Measurements from ENCODE around the gene MSN.

Gene MSN

DNA sequence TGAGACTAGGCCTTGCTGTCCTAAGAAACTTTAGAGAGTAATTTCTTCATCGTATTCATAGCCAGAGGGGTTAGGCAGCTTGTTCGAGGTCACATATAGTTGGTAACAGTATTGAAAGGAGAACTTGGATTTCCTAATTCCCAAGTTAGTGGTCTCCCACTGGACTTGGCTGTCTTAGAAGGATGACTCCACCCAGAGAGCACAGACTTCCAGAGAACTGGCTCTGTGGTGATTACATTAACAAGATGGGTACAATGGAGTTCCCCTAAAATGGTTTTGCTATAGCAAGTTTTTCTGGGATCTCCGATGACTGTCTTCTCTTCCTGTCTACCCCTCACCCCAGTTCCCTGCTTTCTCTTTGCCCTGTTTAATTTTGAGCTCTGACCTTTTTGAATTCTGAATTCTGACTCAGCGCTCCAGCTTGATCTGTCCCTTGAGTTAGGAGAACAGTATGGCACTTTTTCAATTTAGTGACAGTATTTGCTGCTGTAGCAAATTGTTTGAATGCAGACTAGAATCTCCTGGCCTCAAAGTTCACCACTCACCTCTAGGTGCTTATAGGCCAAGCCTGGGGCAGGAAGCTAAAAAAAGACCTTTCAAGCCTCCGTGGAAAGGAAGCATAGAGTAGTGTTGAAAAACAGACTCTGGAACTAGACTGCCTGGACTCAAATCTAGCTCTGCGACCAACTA is 6.9 kb downstream of the MSN start:
- no peak for DNase-seq (ENCODE audit: low spot score)

- DNase-seq (ENCODE audit: low spot score), result no peak
Observed at GRCh38 chrX:65677954-65678469, 10.6 kb downstream of the MSN start.

DNA sequence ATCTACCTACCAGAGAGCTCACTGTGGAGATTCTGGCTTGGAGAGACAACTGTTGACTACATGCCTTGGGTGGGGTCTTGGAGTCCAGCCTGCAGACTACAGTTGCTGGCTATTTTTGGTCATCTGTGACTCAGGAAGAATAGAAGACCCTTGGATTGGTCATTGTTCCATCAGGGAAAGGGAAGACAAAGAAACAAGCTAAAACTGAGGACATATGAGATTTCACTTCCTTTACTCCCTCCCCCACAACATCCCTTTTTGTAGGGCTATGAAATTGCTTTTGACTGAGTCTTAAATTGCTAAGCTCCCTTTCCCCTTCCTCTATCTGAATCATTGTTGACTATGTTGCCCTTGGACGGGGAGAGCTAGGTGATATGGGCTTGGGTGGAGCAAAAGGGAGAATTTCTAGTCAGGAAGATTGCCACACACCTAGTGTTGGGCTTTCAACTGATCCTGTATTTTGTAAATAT is 11.7 kb downstream of the MSN start:
- DNase-seq (ENCODE audit: low spot score), result no peak

GRCh38 chrX:65681810-65682209 is 14.4 kb downstream of the MSN start:
- DNase-seq (ENCODE audit: low spot score), result no peak

- DNase-seq (ENCODE audit: low spot score), result no peak
Observed at GRCh38 chrX:65685112-65685511, 17.7 kb downstream of the MSN start.

GRCh38 chrX:65686236-65686635 is 18.8 kb downstream of the MSN start:
- no peak for DNase-seq (ENCODE audit: low spot score)

DNA sequence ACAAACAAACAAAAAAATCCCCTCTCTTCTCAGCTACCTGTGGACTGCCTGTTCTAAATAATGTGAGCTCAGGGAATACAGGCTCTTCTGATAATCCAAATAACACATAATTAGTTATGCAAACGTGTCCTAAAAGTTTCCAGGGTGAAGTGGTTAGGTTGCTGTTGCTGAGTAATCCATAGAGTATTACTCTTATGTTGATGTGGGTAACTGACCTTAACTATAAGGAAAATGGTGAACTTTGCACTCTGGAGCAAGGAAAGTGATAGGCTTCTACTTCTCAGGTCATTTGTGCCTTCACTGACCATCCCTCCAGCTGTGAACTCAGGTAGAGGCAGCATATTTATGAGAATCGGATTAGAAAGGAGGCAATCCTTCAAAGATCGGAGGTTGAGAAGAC is 19.9 kb downstream of the MSN start:
- no peak for DNase-seq (ENCODE audit: low spot score)

GRCh38 chrX:65688403-65688871 is 21.0 kb downstream of the MSN start:
- peak; percentile 36 for DNase-seq (ENCODE audit: low spot score)

GRCh38 chrX:65689377-65689776 is 21.9 kb downstream of the MSN start:
- DNase-seq (ENCODE audit: low spot score), result no peak

- no peak for DNase-seq (ENCODE audit: low spot score)
Observed at GRCh38 chrX:65690057-65690855, 22.8 kb downstream of the MSN start.

- peak; percentile 4 for DNase-seq (ENCODE audit: low spot score)
Observed at GRCh38 chrX:65695849-65696449, 28.5 kb downstream of the MSN start.

DNA sequence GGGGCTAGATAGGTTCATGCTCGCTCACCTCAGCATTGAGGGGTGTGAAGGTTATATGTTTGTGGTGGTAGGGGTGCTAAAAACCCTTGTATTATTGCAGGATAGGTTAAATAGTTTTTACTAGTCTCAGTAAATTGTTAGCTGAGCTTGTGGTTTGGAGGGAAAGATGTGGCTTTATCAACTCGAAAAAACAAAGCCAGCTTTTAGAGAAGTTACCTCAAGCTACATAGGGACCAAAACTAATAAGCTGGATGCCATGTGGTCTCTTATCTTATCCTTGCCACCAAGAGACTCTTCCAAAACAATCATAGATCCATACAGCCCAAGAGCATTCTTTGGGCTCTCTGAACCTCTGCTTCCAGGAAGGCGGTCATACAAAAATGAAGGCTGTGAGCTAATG is 29.2 kb downstream of the MSN start:
- DNase-seq (ENCODE audit: low spot score), result peak; percentile 21

- DNase-seq (ENCODE audit: low spot score), result no peak
Observed at GRCh38 chrX:65697211-65697641, 29.8 kb downstream of the MSN start.

DNA sequence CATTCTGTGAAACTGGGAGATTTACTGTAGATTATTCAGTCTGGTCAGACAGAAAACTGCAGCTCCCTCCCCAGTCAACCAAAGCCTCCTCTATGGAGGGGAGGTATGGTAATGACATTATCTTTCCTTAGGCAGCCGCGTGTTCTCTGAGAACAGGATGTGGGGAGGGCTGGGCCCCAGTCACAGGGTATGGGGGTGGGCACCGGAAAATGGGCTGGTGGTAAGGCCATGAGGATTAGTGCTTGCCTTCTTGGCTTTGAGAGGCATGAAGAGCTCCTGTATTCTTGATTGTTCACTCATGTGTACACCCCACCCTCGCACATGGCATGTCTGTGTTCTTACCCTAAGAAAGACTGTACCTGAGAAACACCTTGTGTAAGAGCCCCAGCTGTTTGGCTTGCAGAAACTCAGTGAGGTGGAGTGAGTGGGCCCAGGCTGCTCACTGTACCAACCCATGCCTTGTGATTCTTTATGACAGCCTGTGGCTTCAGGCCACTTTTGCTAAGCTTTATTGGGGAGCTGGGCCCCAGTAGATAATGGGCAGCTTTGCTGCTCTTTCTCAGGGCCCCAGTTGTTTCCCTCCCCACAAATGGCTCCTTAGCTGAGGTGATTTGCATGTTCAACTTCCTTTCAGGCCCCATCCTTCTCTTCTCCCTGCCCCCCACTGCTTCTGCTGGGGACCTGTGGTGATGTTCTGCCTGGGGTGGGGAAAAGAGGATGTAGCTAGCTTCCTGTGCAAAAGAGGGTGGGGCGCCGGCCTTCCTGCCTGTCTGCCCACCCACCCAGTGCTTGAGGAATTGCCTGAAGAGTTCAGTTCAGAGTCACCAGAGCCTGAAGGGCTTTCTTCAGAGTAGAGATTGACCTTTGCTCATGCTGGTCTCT is 30.7 kb downstream of the MSN start:
- DNase-seq (ENCODE audit: low spot score), result peak; percentile 72

- DNase-seq (ENCODE audit: low spot score), result no peak
Observed at GRCh38 chrX:65702956-65703355, 35.5 kb downstream of the MSN start.

DNA sequence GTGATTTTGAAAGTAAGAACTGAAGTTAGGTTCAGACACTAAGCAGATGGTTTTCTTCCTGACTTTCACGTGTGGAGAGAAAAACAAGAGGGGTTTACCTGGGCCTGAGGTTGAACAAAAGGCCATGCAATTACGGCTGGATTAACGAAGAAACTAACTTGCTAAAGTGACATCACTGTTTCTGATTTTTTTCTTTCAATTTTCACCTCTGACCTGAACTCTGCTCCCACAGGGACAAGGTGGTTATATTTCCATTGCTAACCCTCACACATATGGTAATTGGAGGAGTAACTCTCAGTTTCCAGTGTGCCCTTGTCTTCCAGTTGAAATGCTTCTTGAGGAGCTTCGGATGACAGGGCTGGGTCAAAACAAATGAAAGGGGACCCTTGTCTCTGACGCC is 38.0 kb downstream of the MSN start:
- DNase-seq (ENCODE audit: low spot score), result no peak

DNA sequence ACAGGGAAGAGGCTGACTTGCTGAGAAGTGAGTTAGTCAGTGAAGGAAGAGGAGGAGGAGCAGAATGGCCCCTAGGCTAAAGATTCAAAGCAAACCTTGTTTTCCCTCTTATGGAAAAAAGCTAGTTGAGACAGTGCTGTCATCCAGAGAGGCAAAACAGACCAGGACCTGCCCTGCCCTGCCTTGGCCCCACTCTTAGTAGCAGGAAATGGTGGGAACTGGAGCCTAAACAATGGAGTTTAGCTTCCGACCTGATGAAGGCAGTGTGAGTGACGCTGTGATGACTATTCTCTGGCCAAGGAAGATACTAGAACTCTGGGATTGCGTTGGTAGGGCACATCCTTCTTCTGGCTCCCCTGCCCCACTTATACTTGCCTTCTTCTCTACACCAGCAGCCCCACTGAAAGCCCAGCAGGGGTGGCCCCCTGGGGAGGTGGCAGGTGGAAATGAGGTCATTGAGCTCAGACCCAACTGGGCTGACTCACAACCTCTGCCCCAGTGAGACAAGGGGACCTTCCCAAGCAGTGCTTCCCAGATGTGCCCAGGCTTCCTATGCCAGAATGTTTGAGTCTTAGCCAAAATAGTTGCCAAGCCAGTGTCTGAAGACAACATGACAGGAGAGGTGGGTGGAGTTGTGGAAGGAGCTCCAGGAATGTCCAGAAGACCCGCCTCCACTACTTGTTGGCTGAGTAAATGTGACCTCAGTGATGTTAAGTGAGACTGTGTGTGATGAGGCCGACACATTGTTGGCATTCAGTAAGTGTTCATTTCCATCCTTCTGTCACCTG is 38.8 kb downstream of the MSN start:
- DNase-seq (ENCODE audit: low spot score), result no peak

- no peak for DNase-seq (ENCODE audit: low spot score)
Observed at GRCh38 chrX:65707151-65707550, 39.7 kb downstream of the MSN start.

DNA sequence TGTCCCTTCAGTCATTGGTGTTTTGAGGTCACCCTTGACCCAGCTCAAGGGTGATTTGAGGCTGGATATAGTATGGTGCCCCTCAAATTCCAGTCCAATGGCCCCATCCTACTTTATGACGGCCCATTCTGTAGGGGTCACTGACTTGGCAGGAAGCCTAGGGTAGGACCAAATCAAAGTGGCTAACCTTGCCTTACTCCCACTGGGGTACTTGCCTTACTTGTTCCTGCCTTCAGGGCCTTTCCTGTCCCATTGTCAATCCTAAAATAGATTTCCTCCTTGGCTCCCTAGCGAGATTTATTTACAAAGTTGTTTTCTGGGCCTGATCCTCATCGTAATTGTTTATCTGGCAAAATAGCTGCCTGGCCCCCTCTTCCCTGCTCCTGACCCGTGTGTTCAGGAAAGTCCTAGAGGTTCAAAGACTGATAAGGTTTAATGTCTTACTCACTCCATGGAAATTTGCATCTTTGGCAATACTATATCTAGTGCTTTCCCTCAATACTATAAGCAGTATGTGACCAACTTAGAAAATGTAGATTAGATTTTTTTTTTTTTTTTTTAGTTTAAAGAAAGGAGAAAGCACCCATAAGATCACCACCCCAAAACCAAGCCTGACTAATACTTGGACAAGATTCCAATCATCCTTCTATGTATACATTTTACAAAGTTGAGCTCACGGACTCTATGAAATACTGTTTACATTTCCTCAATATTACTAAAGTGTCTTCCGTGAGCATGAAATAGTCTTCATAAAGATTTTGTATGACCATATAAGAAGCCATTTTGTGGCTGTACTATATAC is 44.8 kb downstream of the MSN start:
- no peak for DNase-seq (ENCODE audit: low spot score)

- no peak for DNase-seq (ENCODE audit: low spot score)
Observed at GRCh38 chrX:65718538-65718937, 51.1 kb downstream of the MSN start.
